ENCODE results near the gene AQP10.

GRCh38 chr1:154337253-154337894 is 16.5 kb downstream of the AQP10 start:
- TF ChIP-seq CTCF (IDR thresholded peaks at IDR 0.05) (no peak), EP300 (IDR thresholded peaks at IDR 0.05) (no peak)

Measured in esophagus muscularis mucosa (tissue), 3 donors.